HepG2 (cell line): Measurements from ENCODE around the gene ACTL8. TPM values are rescaled to one million over a fixed set of nuclear protein-coding genes. Genes with fewer than 3 reads are reported as not detected.

Experiments used
- ATAC-seq: fragments of 200-7000 bp; cut with Tn5 transposase; 3 replicates; pipeline ENCODE4 v1.9.1; 2020; ENCODE audit warnings: mild to moderate bottlenecking, moderate library complexity
- BruUV-seq: library from RNA; stranded (reverse); fragments of 400-500 nt; replicated peaks from 2 replicates; lab custom pipeline; 2021; lab: Mats Ljungman, UMichigan
- CTCF ChIA-PET: fragments of 300-600 bp; formaldehyde crosslinking; extraction: SDS; loops from one replicate; lab custom pipeline; 2021; ENCODE audit warnings: low total read pairs, inconsistent platforms, low intra/inter-chr PET ratio; lab: Yijun Ruan, JAX
- POLR2A ChIA-PET: fragments of 350-600 bp; sonication (Branson Sonifier 250); formaldehyde crosslinking; loops from one replicate; lab custom pipeline; 2020; ENCODE audit warnings: antibody characterized with exemption, inconsistent platforms; lab: Yijun Ruan, JAX
- DNase-seq: peaks from one replicate; pipeline ENCODE4 v3.0.0-alpha.2; 2015; ENCODE audit warnings: low spot score
- FAIRE-seq: peaks from 3 replicates; lab custom pipeline; 2011; peaks lifted over from hg19 to GRCh38; lab: Jason Lieb, UNC
- H2AFZ ChIP-seq: one replicate; pipeline ENCODE4 v1.6.1; 2011; ENCODE audit warnings: low read length, inconsistent platforms
- H3K27ac ChIP-seq: fragments of 300-600 bp; 3 replicates; pipeline ENCODE4 v1.8.0; 2011; ENCODE audit warnings: mixed run types, mild to moderate bottlenecking, mixed read lengths, low read length, inconsistent platforms; ENCODE audit not compliant: insufficient read depth; ENCODE audit errors: extremely low read length
- H3K27me3 ChIP-seq, 2 experiments: fragments of 200-600 bp in 1 of 2; 2 replicates in 1 of 2; 3 replicates in 1 of 2; pipeline versions ENCODE4 v1.6.0 to v1.8.0; 2011; ENCODE audit warnings: low read length in 2 of 2, mild to moderate bottlenecking in 2 of 2, moderate library complexity in 2 of 2, inconsistent platforms in 1 of 2; ENCODE audit not compliant: insufficient read depth in 2 of 2, control insufficient read depth in 1 of 2
- H3K36me3 ChIP-seq, 2 experiments: fragments of 200-600 bp in 1 of 2; replicated peaks in 1 of 2; 2 replicates in 1 of 2; 3 replicates in 1 of 2; pipeline versions ENCODE4 v1.5.1 to v1.8.0; 2011; ENCODE audit warnings: low read length in 2 of 2, inconsistent platforms in 1 of 2; ENCODE audit not compliant: insufficient read depth in 2 of 2, control insufficient read depth in 1 of 2
- H3K4me1 ChIP-seq: 2 replicates; pipeline ENCODE4 v1.5.1; 2012; ENCODE audit warnings: low read length, inconsistent platforms; ENCODE audit not compliant: insufficient read depth
- H3K4me2 ChIP-seq: 2 replicates; pipeline ENCODE4 v1.6.0; 2011; ENCODE audit warnings: low read depth, low read length, inconsistent platforms
- H3K4me3 ChIP-seq, 3 experiments: fragments of 200-600 bp in 1 of 3; sonication (generic), shearing (Covaris generic) in 1 of 3; replicated peaks in 1 of 3; 2 replicates each; pipeline ENCODE4 v1.5.1; 2011 to 2016; ENCODE audit warnings: low read length in 3 of 3, inconsistent platforms in 2 of 3, low read depth in 2 of 3, mild to moderate bottlenecking in 2 of 3, control low read depth in 1 of 3, mixed read lengths in 1 of 3; ENCODE audit not compliant: insufficient read depth in 1 of 3
- H3K79me2 ChIP-seq: one replicate; pipeline ENCODE4 v1.6.1; 2011; ENCODE audit warnings: low read length, inconsistent platforms; ENCODE audit not compliant: insufficient read depth
- H3K9ac ChIP-seq: 2 replicates; pipeline ENCODE4 v1.6.0; 2011; ENCODE audit warnings: mild to moderate bottlenecking, low read depth, low read length, inconsistent platforms; ENCODE audit not compliant: insufficient read depth
- H3K9me3 ChIP-seq: 2 replicates; pipeline ENCODE4 v1.5.1; 2012; ENCODE audit warnings: mild to moderate bottlenecking, low read length
- H4K20me1 ChIP-seq: 2 replicates; pipeline ENCODE4 v1.6.0; 2011; ENCODE audit warnings: inconsistent platforms, mild to moderate bottlenecking, low read length, moderate library complexity; ENCODE audit not compliant: insufficient read depth
- AHR ChIP-seq: IDR thresholded peaks from 2 replicates; pipeline ENCODE4 v1.6.1; 2018; ENCODE audit warnings: missing genetic modification reagents, missing compliant biosample characterization
- ATF3 ChIP-seq: sonication (generic); formaldehyde crosslinking; IDR thresholded peaks from 2 replicates; pipeline ENCODE4 v1.4.0; 2020; ENCODE audit warnings: missing genetic modification reagents
- ATF7-NPFF ChIP-seq: sonication (generic); formaldehyde crosslinking; IDR thresholded peaks from 2 replicates; pipeline ENCODE4 v1.8.1; 2023; ENCODE audit warnings: mild to moderate bottlenecking, low read depth, missing genetic modification reagents, moderate library complexity
- CHD4 ChIP-seq: fragments of 200-600 bp; sonication (generic); IDR thresholded peaks from 2 replicates; pipeline ENCODE4 v1.7.0; 2017; ENCODE audit warnings: mild to moderate bottlenecking, low read length, borderline replicate concordance
- HNF4A ChIP-seq: sonication (generic); formaldehyde crosslinking; IDR thresholded peaks from 2 replicates; pipeline ENCODE4 v1.4.0; 2020; ENCODE audit warnings: missing genetic modification reagents
- KDM2A ChIP-seq: sonication (generic); formaldehyde crosslinking; IDR thresholded peaks from 2 replicates; pipeline ENCODE4 v1.4.0; 2020; ENCODE audit warnings: low read depth, missing genetic modification reagents, borderline replicate concordance
- NFE2L1 ChIP-seq: sonication (generic); formaldehyde crosslinking; IDR thresholded peaks from 2 replicates; pipeline ENCODE4 v1.4.0; 2020; ENCODE audit warnings: missing genetic modification reagents, mild to moderate bottlenecking, borderline replicate concordance
- NKX3-1 ChIP-seq: sonication (generic); formaldehyde crosslinking; IDR thresholded peaks from 2 replicates; pipeline ENCODE4 v1.5.0; 2020; ENCODE audit warnings: missing genetic modification reagents
- NR2F2 ChIP-seq: IDR thresholded peaks from 2 replicates; pipeline ENCODE4 v1.6.1; 2012; ENCODE audit warnings: low read depth, inconsistent platforms, borderline replicate concordance
- PHB2 ChIP-seq: fragments of 450-650 bp; IDR thresholded peaks from 2 replicates; pipeline ENCODE4 v1.6.1; 2018; ENCODE audit not compliant: partially characterized antibody
- REL ChIP-seq: sonication (generic); formaldehyde crosslinking; conservative IDR thresholded peaks from 2 replicates; pipeline ENCODE4 v1.8.0; 2022; ENCODE audit warnings: mild to moderate bottlenecking, missing genetic modification reagents, moderate library complexity
- SALL1 ChIP-seq: sonication (generic); formaldehyde crosslinking; IDR thresholded peaks from 2 replicates; pipeline ENCODE4 v1.8.0; 2022; ENCODE audit warnings: mild to moderate bottlenecking, missing genetic modification reagents
- TBX2 ChIP-seq: sonication (generic); formaldehyde crosslinking; IDR thresholded peaks from 2 replicates; pipeline ENCODE4 v1.5.0; 2020; ENCODE audit warnings: missing genetic modification reagents, mild to moderate bottlenecking, borderline replicate concordance
- ZBTB20 ChIP-seq: sonication (generic); formaldehyde crosslinking; IDR thresholded peaks from 2 replicates; pipeline ENCODE4 v1.8.1; 2023; ENCODE audit warnings: missing genetic modification reagents, low read depth, mild to moderate bottlenecking, borderline replicate concordance
- ZBTB26 ChIP-seq: IDR thresholded peaks from 2 replicates; pipeline ENCODE4 v1.6.1; 2016; ENCODE audit warnings: missing compliant biosample characterization, missing genetic modification reagents, borderline replicate concordance
- ZFP91 ChIP-seq: sonication (generic); formaldehyde crosslinking; IDR thresholded peaks from 2 replicates; pipeline ENCODE4 v1.9.0; 2022; ENCODE audit warnings: missing genetic modification reagents, mild to moderate bottlenecking, borderline replicate concordance
- ZFX ChIP-seq: sonication (generic); formaldehyde crosslinking; IDR thresholded peaks from 2 replicates; pipeline ENCODE4 v1.4.0; 2020; ENCODE audit warnings: mild to moderate bottlenecking, low read depth, missing genetic modification reagents, moderate library complexity
- ZNF772 ChIP-seq: sonication (generic); formaldehyde crosslinking; IDR thresholded peaks from 2 replicates; pipeline ENCODE4 v1.5.0; 2020; ENCODE audit warnings: mild to moderate bottlenecking, missing genetic modification reagents
- WGBS: methylation state at CpG from one replicate; pipeline ENCODE4 v1.1.6; 2017; ENCODE audit warnings: low lambda C conversion rate; 5-methylcytosine and 5-hydroxymethylcytosine counted together
- in situ Hi-C: cut with HindIII; loops from 2 replicates; pipeline ENCODE4 v1.10.0; 2017; ENCODE audit warnings: low pct_unique_long_range_greater_than_20kb; ENCODE audit not compliant: extremely low pct_ligation_motif_present
- intact Hi-C: fragments of 100-400 bp; cut with micrococcal nuclease; formaldehyde crosslinking; loops from one replicate; pipeline ENCODE4 v1.10.0; 2022; ENCODE audit not compliant: unreplicated experiment
- polyA plus RNA-seq, 8 experiments: library from polyadenylated mRNA; depleted of rRNA in 3 of 8; stranded (reverse) in 7 of 8; unstranded in 1 of 8; fragments of >200 nt; fragmentation: Illumina TruSeq in 4 of 8; extraction: Trizol in 4 of 8; gene quantifications; 2 replicates each; pipeline versions ENCODE4 v1.2.1 to v1.2.3, GENCODE V29; 2011 to 2016; ENCODE audit warnings: low read depth in 4 of 8, missing spikeins in 1 of 8, mixed read lengths in 1 of 8; ENCODE audit not compliant: insufficient read depth in 1 of 8
- total RNA-seq, 5 experiments: library from RNA; depleted of rRNA; stranded (reverse); fragments of >200 nt; fragmentation: Illumina TruSeq; extraction: Trizol; gene quantifications; 2 replicates each; pipeline ENCODE4 v1.2.3, GENCODE V29; 2016; ENCODE audit warnings: low read depth in 1 of 5

Gene ACTL8
- total and polyA plus RNA-seq, 2 of the 13 experiments (the other 11 are each of a cell fraction or from before 2014, with no cell fraction given), result 0.09 to 0.64 TPM

GRCh38 chr1:17752356-17752755 lies 2.8 kb upstream of the ACTL8 start:
- ChIA-PET POLR2A (no interaction called here), CTCF (no interaction called here)
- DNase-seq (no peak), FAIRE-seq (no peak), ATAC-seq (no peak)
- BruUV-seq, result no TSS peak
- Histone ChIP-seq H3K79me2 (no peaks in the 10 kb centered on the region), H3K4me3 (no peak overlapping the region), H3K9me3 (peaks cover 20% of the 10 kb centered on the region), H3K36me3 (no peaks in the 10 kb centered on the region), H3K27ac (no peak overlapping the region), H3K27me3 (no peaks in the 10 kb centered on the region), H3K9ac (no peak overlapping the region), H2AFZ (no peak overlapping the region), H3K4me1 (no peaks in the 10 kb centered on the region), H3K4me2 (no peak overlapping the region), H4K20me1 (no peaks in the 10 kb centered on the region)
- in situ Hi-C loops (no loop called here), intact Hi-C loops (no loop called here)
- WGBS, result 1% methylated on average over 4 of the region's 4 CpGs
- TF ChIP-seq CHD4 (no peak), PHB2 (no peak), ATF7-NPFF (CRISPR knock-in tag) (no peak), ATF3 (CRISPR knock-in tag) (no peak), NFE2L1 (no peak), NR2F2 (no peak), NKX3-1 (CRISPR knock-in tag) (no peak), ZBTB20 (CRISPR knock-in tag) (no peak)

- no TSS peak for BruUV-seq
- Histone ChIP-seq H3K27me3 (peaks cover 3 to 5% of the 10 kb centered on the region in 2 experiments; a peak in 3 of 5 replicates), H3K4me3 (no peak overlapping the region), H3K27ac (no peak overlapping the region), H3K9ac (no peak overlapping the region), H3K79me2 (no peaks in the 10 kb centered on the region), H2AFZ (no peak overlapping the region), H4K20me1 (no peaks in the 10 kb centered on the region), H3K9me3 (peaks cover 39% of the 10 kb centered on the region), H3K4me2 (no peak overlapping the region), H3K4me1 (no peaks in the 10 kb centered on the region), H3K36me3 (no peaks in the 10 kb centered on the region)
- FAIRE-seq (no peak), ATAC-seq (no peak), DNase-seq (no peak)
- ChIA-PET POLR2A (no interaction called here), CTCF (no interaction called here)
- 28% methylated on average over 4 of the region's 6 CpGs for WGBS
- in situ Hi-C loops, result no loop called here
- intact Hi-C loops, result no loop called here
- no peak for TF ChIP-seq REL
- no peak for TF ChIP-seq ZFP91 (CRISPR knock-in tag)
- no peak for TF ChIP-seq KDM2A (CRISPR knock-in tag)
- TF ChIP-seq TBX2 (CRISPR knock-in tag), result no peak
- TF ChIP-seq ZFX (CRISPR knock-in tag), result no peak
- TF ChIP-seq ZNF772, result no peak
- no peak for TF ChIP-seq SALL1
- TF ChIP-seq HNF4A (CRISPR knock-in tag), result no peak
- no peak for TF ChIP-seq ZBTB26
- TF ChIP-seq AHR (CRISPR knock-in tag), result no peak
These were observed 2.3 kb downstream of the ACTL8 start for GRCh38 chr1:17757426-17757825.
